Natural killer cell (primary cell): Measurements from ENCODE around the gene STK25. TPM values are rescaled to one million over a fixed set of nuclear protein-coding genes. Genes with fewer than 3 reads are reported as not detected.

ENCODE experiments used
- ATAC-seq, 3 donors: fragments of 150-1000 bp in 2 of 3; fragments of 200-7000 bp in 1 of 3; cut with Tn5 transposase; 1 replicate in 1 of 3; 2 replicates in 2 of 3; pipeline ENCODE4 v1.10.0; 2021; ENCODE audit warnings: mild to moderate bottlenecking in 2 of 3, moderate library complexity in 2 of 3
- DNase-seq, 2 donors: peaks; one replicate each; pipeline versions ENCODE4 v3.0.0 to v3.0.0-alpha.2; 2013 to 2021; ENCODE audit warnings: mixed read lengths in 1 of 2
- H3K27ac ChIP-seq: one replicate; pipeline ENCODE4 v1.5.1; 2013; ENCODE audit warnings: mild to moderate bottlenecking, low read length
- H3K27me3 ChIP-seq: one replicate; pipeline ENCODE4 v1.6.1; 2013; ENCODE audit warnings: low read length; ENCODE audit not compliant: control insufficient read depth, insufficient read depth
- H3K36me3 ChIP-seq: one replicate; pipeline ENCODE4 v1.6.1; 2013; ENCODE audit warnings: low read length; ENCODE audit not compliant: control insufficient read depth, insufficient read depth
- H3K4me1 ChIP-seq: one replicate; pipeline ENCODE4 v1.6.1; 2013; ENCODE audit warnings: low read length; ENCODE audit not compliant: control insufficient read depth, insufficient read depth
- H3K4me3 ChIP-seq: one replicate; pipeline ENCODE4 v1.5.1; 2013; ENCODE audit warnings: low read length
- H3K9me3 ChIP-seq: one replicate; pipeline ENCODE4 v1.6.1; 2013; ENCODE audit warnings: low read length; ENCODE audit not compliant: control insufficient read depth, insufficient read depth
- H3K27ac Mint-ChIP-seq, 2 donors: one replicate each; pipeline ENCODE4 v1.8.0; 2022; ENCODE audit warnings: mild to moderate bottlenecking in 2 of 2, mixed read lengths in 2 of 2, moderate library complexity in 1 of 2
- H3K27me3 Mint-ChIP-seq, 2 donors: one replicate each; pipeline ENCODE4 v1.8.0; 2022; ENCODE audit warnings: low read depth in 2 of 2, mixed read lengths in 2 of 2
- H3K36me3 Mint-ChIP-seq: one replicate; pipeline ENCODE4 v1.8.0; 2022; ENCODE audit warnings: mixed read lengths
- H3K4me1 Mint-ChIP-seq, 2 donors: one replicate each; pipeline ENCODE4 v1.8.0; 2022; ENCODE audit warnings: mixed read lengths in 2 of 2
- H3K4me3 Mint-ChIP-seq: one replicate; pipeline ENCODE4 v1.8.0; 2022; ENCODE audit warnings: mild to moderate bottlenecking, moderate library complexity, mixed read lengths
- H3K9me3 Mint-ChIP-seq, 2 donors: one replicate each; pipeline ENCODE4 v1.8.0; 2022; ENCODE audit warnings: mixed read lengths in 2 of 2
- CTCF ChIP-seq: fragments of 200-600 bp; IDR thresholded peaks from one replicate; pipeline ENCODE4 v1.8.0; 2022; ENCODE audit warnings: antibody characterized with exemption
- WGBS: methylation state at CpG from one replicate; pipeline ENCODE4 v1.1.7; 2013; ENCODE audit warnings: missing lambda C conversion rate; ENCODE audit not compliant: insufficient coverage; 5-methylcytosine and 5-hydroxymethylcytosine counted together
- intact Hi-C: fragments of 100-400 bp; cut with micrococcal nuclease; formaldehyde crosslinking; loops from one replicate; pipeline ENCODE4 v1.14.2; 2022
- total RNA-seq, 4 donors: library from RNA; stranded (reverse); fragments of 120-200 nt in 1 of 4; gene quantifications; one replicate each; pipeline versions ENCODE4 v1.2.3 to v1.2.4, GENCODE V29; 2013 to 2022

STK25 gene
- total RNA-seq, 3 donors from 2014 or later (not counting 1 experiment from before 2014, with no cell fraction given) = 110 to 140 (median 135) TPM

GRCh38 chr2:241522477-241522876, 14.1 kb upstream of the STK25 start:
- TF ChIP-seq CTCF = no peak
- H3K36me3 ChIP-seq = no peaks in the 10 kb centered on the region
- no peak for ATAC-seq
- Mint-ChIP-seq H3K9me3 (peaks cover under 1 to 3% of the 10 kb centered on the region in 2 donors), H3K4me1 (peaks cover 9 to 10% of the 10 kb centered on the region in 2 donors), H3K27me3 (no peaks in the 10 kb centered on the region), H3K27ac (no peak overlapping the region), H3K4me3 (no peak overlapping the region), H3K36me3 (no peaks in the 10 kb centered on the region)
- intact Hi-C loops = no loop called here
- H3K4me1 ChIP-seq = peaks cover 7% of the 10 kb centered on the region
- no peak overlapping the region for H3K27ac ChIP-seq
- 85% methylated on average over 5 of the region's 5 CpGs for WGBS
- no peaks in the 10 kb centered on the region for H3K27me3 ChIP-seq
- peaks cover 5% of the 10 kb centered on the region for H3K9me3 ChIP-seq
- no peak for DNase-seq
- no peak overlapping the region for H3K4me3 ChIP-seq

GRCh38 chr2:241519669-241520068, 11.3 kb upstream of the STK25 start:
- no peak for TF ChIP-seq CTCF
- H3K36me3 Mint-ChIP-seq = no peaks in the 10 kb centered on the region
- no peak overlapping the region for H3K4me3 Mint-ChIP-seq
- ATAC-seq (no peak), DNase-seq (no peak)
- peaks cover 21 to 32% of the 10 kb centered on the region in 2 donors for H3K4me1 Mint-ChIP-seq
- H3K9me3 Mint-ChIP-seq = peaks cover 4 to 7% of the 10 kb centered on the region in 2 donors
- Histone ChIP-seq H3K36me3 (no peaks in the 10 kb centered on the region), H3K4me1 (peaks cover 10% of the 10 kb centered on the region), H3K4me3 (no peak overlapping the region), H3K27ac (no peak overlapping the region), H3K9me3 (no peaks in the 10 kb centered on the region), H3K27me3 (no peaks in the 10 kb centered on the region)
- no peak overlapping the region for H3K27ac Mint-ChIP-seq
- WGBS = 83% methylated on average over 9 of the region's 11 CpGs
- intact Hi-C loops = no loop called here
- H3K27me3 Mint-ChIP-seq = no peaks in the 10 kb centered on the region

- whole genome bisulfite sequencing = 96% methylated on average over 6 of the region's 6 CpGs
- Mint-ChIP-seq H3K4me3 (no peak overlapping the region), H3K27ac (peak overlapping the region in 1 of 2 donors; percentile 6)
Observed at GRCh38 chr2:241517297-241517696, 8.9 kb upstream of the STK25 start.

More at GRCh38 chr2:241517297-241517696, 8.9 kb upstream of the STK25 start:
- H3K9me3 Mint-ChIP-seq = peaks cover 4 to 7% of the 10 kb centered on the region in 2 donors
- DNase-seq (no peak), ATAC-seq (no peak)
- peaks cover 22 to 32% of the 10 kb centered on the region in 2 donors for H3K4me1 Mint-ChIP-seq
- Histone ChIP-seq H3K4me3 (no peak overlapping the region), H3K36me3 (no peaks in the 10 kb centered on the region), H3K4me1 (peaks cover 10% of the 10 kb centered on the region), H3K27ac (no peak overlapping the region), H3K9me3 (no peaks in the 10 kb centered on the region), H3K27me3 (no peaks in the 10 kb centered on the region)
- no peaks in the 10 kb centered on the region for H3K36me3 Mint-ChIP-seq
- intact Hi-C loops = no loop called here
- no peak for TF ChIP-seq CTCF
- peaks cover 0 to 3% of the 10 kb centered on the region in 2 donors for H3K27me3 Mint-ChIP-seq
